ENCODE measurements around the gene TTBK2.
"Not testable (repeated sequence)": the region's sequence is repeated elsewhere in the genome, so short reads cannot be mapped to it uniquely, and the experiment has no call there.

- TF ChIP-seq, protein P1, sequence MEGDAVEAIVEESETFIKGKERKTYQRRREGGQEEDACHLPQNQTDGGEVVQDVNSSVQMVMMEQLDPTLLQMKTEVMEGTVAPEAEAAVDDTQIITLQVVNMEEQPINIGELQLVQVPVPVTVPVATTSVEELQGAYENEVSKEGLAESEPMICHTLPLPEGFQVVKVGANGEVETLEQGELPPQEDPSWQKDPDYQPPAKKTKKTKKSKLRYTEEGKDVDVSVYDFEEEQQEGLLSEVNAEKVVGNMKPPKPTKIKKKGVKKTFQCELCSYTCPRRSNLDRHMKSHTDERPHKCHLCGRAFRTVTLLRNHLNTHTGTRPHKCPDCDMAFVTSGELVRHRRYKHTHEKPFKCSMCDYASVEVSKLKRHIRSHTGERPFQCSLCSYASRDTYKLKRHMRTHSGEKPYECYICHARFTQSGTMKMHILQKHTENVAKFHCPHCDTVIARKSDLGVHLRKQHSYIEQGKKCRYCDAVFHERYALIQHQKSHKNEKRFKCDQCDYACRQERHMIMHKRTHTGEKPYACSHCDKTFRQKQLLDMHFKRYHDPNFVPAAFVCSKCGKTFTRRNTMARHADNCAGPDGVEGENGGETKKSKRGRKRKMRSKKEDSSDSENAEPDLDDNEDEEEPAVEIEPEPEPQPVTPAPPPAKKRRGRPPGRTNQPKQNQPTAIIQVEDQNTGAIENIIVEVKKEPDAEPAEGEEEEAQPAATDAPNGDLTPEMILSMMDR (IDR thresholded peaks at IDR 0.05; ENCODE audit: insufficient read depth, low read length) = not testable (repeated sequence)
- not testable (repeated sequence) for TF ChIP-seq POLR2AphosphoS5 (IDR thresholded peaks at IDR 0.05; ENCODE audit: low read depth); SPI1 (IDR thresholded peaks at IDR 0.05; ENCODE audit: borderline replicate concordance, low read depth)
Measured at GRCh38 chr15:42764154-42764731, 156.3 kb downstream of the TTBK2 start.
